Tibial nerve (tissue), 4 donors: ENCODE measurements around the gene HTR1A. TPM values are rescaled to one million over a fixed set of nuclear protein-coding genes. Genes with fewer than 3 reads are reported as not detected.
A peak's percentile ranks its signal among the peaks of the same experiment; 100 is the strongest.

Experiments used
- DNase-seq, 2 donors: peaks; one replicate each; pipeline ENCODE4 v3.0.0-alpha.2; 2019; ENCODE audit warnings: low spot score in 2 of 2
- H3K27ac ChIP-seq, 4 donors: fragments of 200-600 bp; sonication (generic) in 3 of 4; one replicate each; pipeline ENCODE4 v1.5.1; 2017 to 2019; ENCODE audit warnings: mild to moderate bottlenecking in 1 of 4
- H3K27me3 ChIP-seq, 2 donors: fragments of 200-600 bp; sonication (generic) in 1 of 2; one replicate each; pipeline versions ENCODE4 v1.5.1 to v1.6.0; 2017 to 2019
- H3K36me3 ChIP-seq, 3 donors: fragments of 200-600 bp; sonication (generic); one replicate each; pipeline ENCODE4 v1.5.1; 2018 to 2019
- H3K4me1 ChIP-seq, 4 donors: fragments of 200-600 bp; sonication (generic) in 3 of 4; one replicate each; pipeline ENCODE4 v1.5.1; 2017 to 2019
- H3K4me3 ChIP-seq, 4 donors: fragments of 200-600 bp; sonication (generic) in 3 of 4; one replicate each; pipeline ENCODE4 v1.5.1; 2017 to 2019; ENCODE audit warnings: mild to moderate bottlenecking in 1 of 4, moderate library complexity in 1 of 4
- H3K9me3 ChIP-seq, 4 donors: fragments of 200-600 bp; sonication (generic) in 3 of 4; one replicate each; pipeline ENCODE4 v1.5.1; 2017 to 2019
- EP300 ChIP-seq, 2 donors: sonication (generic); formaldehyde crosslinking; IDR thresholded peaks; one replicate each; pipeline ENCODE4 v1.6.1; 2017; ENCODE audit warnings: antibody characterized with exemption in 2 of 2, mild to moderate bottlenecking in 1 of 2
- POLR2A ChIP-seq, 2 donors: fragments of 450-650 bp; IDR thresholded peaks; one replicate each; pipeline ENCODE4 v1.6.1; 2017; ENCODE audit warnings: antibody characterized with exemption in 2 of 2, mild to moderate bottlenecking in 2 of 2, moderate library complexity in 2 of 2
- WGBS, 2 donors: methylation state at CpG; one replicate each; pipeline ENCODE4 v1.1.5; 2018; 5-methylcytosine and 5-hydroxymethylcytosine counted together
- total RNA-seq, 4 donors: library from RNA; depleted of rRNA; stranded (reverse); fragments of >200 nt; gene quantifications; one replicate each; pipeline ENCODE4 v1.1.0, GENCODE V29; 2016
- TF ChIP-seq, protein P1 (sequence below), 5 experiments: fragments of 200-600 bp in 3 of 5; fragments of 450-650 bp in 2 of 5; sonication (generic) in 3 of 5; IDR thresholded peaks; one replicate each; pipeline ENCODE4 v1.5.1; 2016 to 2019; ENCODE audit warnings: antibody characterized with exemption in 5 of 5, mild to moderate bottlenecking in 3 of 5, moderate library complexity in 2 of 5

Gene HTR1A
- total RNA-seq, 4 donors from 2014 or later = not detected

DNA sequence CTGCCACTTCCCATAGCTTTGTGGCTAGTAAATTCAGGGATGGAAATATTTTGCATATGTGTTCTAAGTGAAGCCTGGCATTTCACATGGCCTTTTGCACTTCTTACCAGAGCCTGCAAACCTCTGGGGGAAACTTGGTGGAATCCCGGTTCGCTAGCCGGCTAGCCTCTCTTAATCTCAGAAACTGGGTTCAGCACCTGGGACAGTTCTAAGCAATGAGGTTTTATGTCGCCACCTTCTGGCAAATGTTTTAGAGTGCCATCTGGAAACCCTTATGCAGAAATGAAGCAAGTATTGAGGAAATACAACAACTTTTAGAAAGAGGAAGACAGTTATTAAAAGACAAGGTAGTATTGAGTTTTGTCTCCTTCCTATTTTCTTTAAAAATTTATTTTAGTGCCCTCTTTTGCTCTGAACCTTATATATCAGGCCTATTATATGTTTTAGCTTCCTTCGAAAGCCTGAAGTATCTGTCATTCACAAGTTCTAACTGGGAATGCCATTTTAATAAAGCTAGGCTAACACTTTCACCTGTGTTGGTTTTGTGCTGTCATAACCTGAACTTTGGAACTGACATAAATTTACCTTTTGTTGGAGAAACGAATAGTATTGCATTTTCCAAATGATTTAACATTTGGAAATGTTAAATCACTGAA lies 963 bp upstream of the HTR1A start:
- peaks cover 0 to 49% of the 10 kb centered on the region in 2 donors for H3K27me3 ChIP-seq
- WGBS, 2 donors = 24% methylated on average over 6 of the region's 6 CpGs

DNA sequence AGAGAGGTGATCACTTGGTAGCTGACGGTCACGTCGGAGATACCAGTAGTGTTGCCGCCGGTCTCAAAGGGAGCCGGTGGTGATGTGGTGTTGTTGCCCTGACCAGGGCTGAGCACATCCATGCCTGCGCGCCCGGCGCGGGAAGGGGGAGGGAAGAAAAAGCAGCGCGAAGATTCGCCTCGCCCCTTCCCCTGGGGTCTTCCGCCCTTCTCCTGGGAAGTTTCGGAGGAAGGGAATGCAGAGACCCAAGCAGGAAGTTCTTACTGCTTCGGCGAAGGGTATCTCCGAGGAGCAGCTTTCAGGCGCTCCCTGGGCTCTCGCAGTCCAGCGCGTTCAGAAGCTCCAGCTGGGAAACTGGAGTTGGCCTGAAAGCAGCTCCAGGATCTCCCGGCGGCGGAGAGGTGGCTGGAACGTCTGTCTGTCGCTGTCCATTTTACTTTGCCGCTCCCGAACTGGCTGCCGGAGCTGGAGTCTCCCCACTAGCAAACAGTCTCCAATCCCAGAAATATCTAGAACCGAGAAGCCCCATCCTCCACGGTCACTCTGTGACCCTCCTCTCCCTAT lies 565 bp downstream of the HTR1A start:
- peaks cover 0 to 49% of the 10 kb centered on the region in 2 donors for H3K27me3 ChIP-seq
- H3K36me3 ChIP-seq = no peaks in the 10 kb centered on the region
- TF ChIP-seq EP300 (IDR thresholded peaks at IDR 0.05) = no peak
- TF ChIP-seq, protein P1, sequence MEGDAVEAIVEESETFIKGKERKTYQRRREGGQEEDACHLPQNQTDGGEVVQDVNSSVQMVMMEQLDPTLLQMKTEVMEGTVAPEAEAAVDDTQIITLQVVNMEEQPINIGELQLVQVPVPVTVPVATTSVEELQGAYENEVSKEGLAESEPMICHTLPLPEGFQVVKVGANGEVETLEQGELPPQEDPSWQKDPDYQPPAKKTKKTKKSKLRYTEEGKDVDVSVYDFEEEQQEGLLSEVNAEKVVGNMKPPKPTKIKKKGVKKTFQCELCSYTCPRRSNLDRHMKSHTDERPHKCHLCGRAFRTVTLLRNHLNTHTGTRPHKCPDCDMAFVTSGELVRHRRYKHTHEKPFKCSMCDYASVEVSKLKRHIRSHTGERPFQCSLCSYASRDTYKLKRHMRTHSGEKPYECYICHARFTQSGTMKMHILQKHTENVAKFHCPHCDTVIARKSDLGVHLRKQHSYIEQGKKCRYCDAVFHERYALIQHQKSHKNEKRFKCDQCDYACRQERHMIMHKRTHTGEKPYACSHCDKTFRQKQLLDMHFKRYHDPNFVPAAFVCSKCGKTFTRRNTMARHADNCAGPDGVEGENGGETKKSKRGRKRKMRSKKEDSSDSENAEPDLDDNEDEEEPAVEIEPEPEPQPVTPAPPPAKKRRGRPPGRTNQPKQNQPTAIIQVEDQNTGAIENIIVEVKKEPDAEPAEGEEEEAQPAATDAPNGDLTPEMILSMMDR (IDR thresholded peaks at IDR 0.05) = no peak
- no peak for TF ChIP-seq POLR2A (IDR thresholded peaks at IDR 0.05)
- 2 to 3% methylated on average over 19 to 29 of the region's 34 CpGs for WGBS, 2 donors
- no peak for DNase-seq
- H3K4me1 ChIP-seq = peaks cover 0 to 12% (median 0%) of the 10 kb centered on the region in 4 donors
- peaks cover 0 to 13% (median 0%) of the 10 kb centered on the region in 4 donors for H3K9me3 ChIP-seq
- no peak overlapping the region for H3K4me3 ChIP-seq
- no peak overlapping the region for H3K27ac ChIP-seq

More for the DNA sequence above, 963 bp upstream of the HTR1A start:
- Histone ChIP-seq H3K27ac (no peak overlapping the region), H3K4me1 (peaks cover 0 to 12% (median 0%) of the 10 kb centered on the region in 4 donors), H3K36me3 (no peaks in the 10 kb centered on the region), H3K9me3 (peaks cover 0 to 13% (median 0%) of the 10 kb centered on the region in 4 donors), H3K4me3 (no peak overlapping the region)
- TF ChIP-seq EP300 (IDR thresholded peaks at IDR 0.05) (no peak), POLR2A (IDR thresholded peaks at IDR 0.05) (no peak)
- TF ChIP-seq, protein P1 (IDR thresholded peaks at IDR 0.05) = peak in 4 of 5 experiments; percentile 10 to 30 (median 18)
- DNase-seq = peak in 1 of 2 donors; percentile 44

DNA sequence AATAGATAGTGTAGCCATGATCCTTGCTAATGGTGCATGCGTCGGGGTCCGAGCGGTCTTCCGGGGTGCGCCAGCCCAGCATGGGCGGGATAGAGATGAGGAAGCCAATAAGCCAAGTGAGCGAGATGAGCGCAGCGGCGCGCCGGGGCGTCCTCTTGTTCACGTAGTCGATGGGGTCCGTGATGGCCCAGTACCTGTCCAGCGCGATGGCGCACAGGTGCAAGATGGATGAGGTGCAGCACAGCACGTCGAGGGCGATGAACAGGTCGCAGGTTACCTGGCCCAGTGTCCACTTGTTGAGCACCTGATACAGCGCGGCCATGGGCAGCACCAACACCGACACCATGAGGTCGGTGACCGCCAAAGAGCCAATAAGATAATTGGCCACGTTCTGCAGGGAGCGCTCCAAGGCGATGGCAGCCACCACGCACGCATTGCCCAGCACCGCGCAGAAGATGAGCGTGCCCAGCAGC lies 1.1 kb downstream of the HTR1A start:
- peaks cover 0 to 12% (median 0%) of the 10 kb centered on the region in 4 donors for H3K4me1 ChIP-seq
- no peak overlapping the region for H3K4me3 ChIP-seq
- 1 to 6% methylated on average over 27 to 30 of the region's 37 CpGs for WGBS, 2 donors
- H3K36me3 ChIP-seq = no peaks in the 10 kb centered on the region
- TF ChIP-seq, protein P1 (IDR thresholded peaks at IDR 0.05) = no peak
- TF ChIP-seq EP300 (IDR thresholded peaks at IDR 0.05) = no peak
- peaks cover 0 to 13% (median 0%) of the 10 kb centered on the region in 4 donors for H3K9me3 ChIP-seq
- no peak for DNase-seq
- H3K27me3 ChIP-seq = peaks cover 0 to 49% of the 10 kb centered on the region in 2 donors
- no peak overlapping the region for H3K27ac ChIP-seq

DNA sequence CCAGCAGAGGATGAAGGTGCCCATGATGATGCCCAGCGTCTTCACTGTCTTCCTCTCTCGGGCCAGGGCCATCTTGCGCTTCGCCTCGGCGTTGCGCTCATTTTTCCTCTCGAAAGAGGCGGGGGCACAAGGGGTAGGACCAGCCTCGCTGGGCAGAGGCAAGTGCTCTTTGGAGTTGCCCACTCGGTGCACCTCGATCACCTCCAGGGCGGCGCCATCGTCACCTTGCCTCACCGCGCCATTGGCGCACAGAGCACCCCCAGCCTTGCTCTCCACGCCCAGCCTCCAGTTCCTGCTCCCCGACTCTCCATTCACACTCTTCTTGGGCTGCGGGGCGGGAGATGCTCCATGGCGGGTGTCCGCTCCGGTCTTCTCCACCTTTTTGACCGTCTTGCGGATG lies 1.6 kb downstream of the HTR1A start:
- no peak for DNase-seq
- peaks cover 0 to 12% (median 0%) of the 10 kb centered on the region in 4 donors for H3K4me1 ChIP-seq
- H3K36me3 ChIP-seq = no peaks in the 10 kb centered on the region
- no peak overlapping the region for H3K27ac ChIP-seq
- H3K4me3 ChIP-seq = no peak overlapping the region
- peaks cover 0 to 49% of the 10 kb centered on the region in 2 donors for H3K27me3 ChIP-seq
- peaks cover 0 to 13% (median 0%) of the 10 kb centered on the region in 4 donors for H3K9me3 ChIP-seq
- TF ChIP-seq EP300 (IDR thresholded peaks at IDR 0.05) = no peak
- TF ChIP-seq, protein P1 (IDR thresholded peaks at IDR 0.05) = no peak
- TF ChIP-seq POLR2A (IDR thresholded peaks at IDR 0.05) = no peak
- WGBS, 2 donors = 4 to 13% methylated on average over 20 to 27 of the region's 27 CpGs
